SU-DHL-6 (cell line): ENCODE measurements around the gene BAK1.

Experiments used
- H2AFZ ChIP-seq: fragments of 200-600 bp; sonication (generic); 2 replicates; pipeline ENCODE4 v1.6.1; 2014; ENCODE audit warnings: low read depth, mild to moderate bottlenecking, moderate library complexity, mixed read lengths, antibody characterized with exemption, low read length; ENCODE audit not compliant: severe bottlenecking
- H3F3A ChIP-seq: fragments of 200-600 bp; shearing (Covaris generic); 2 replicates; pipeline ENCODE4 v1.6.0; 2016; ENCODE audit warnings: antibody characterized with exemption, mild to moderate bottlenecking; ENCODE audit not compliant: insufficient read depth
- H3K27ac ChIP-seq: fragments of 200-600 bp; sonication (generic); 2 replicates; pipeline ENCODE4 v1.5.1; 2016; ENCODE audit warnings: low read depth, mild to moderate bottlenecking, low read length, moderate library complexity, mixed read lengths
- H3K27me3 ChIP-seq: fragments of 200-600 bp; sonication (generic), shearing (Covaris generic); 2 replicates; pipeline ENCODE4 v1.6.0; 2014; ENCODE audit warnings: mild to moderate bottlenecking, low read length
- H3K36me3 ChIP-seq: fragments of 200-600 bp; sonication (generic); 2 replicates; pipeline ENCODE4 v1.6.1; 2014; ENCODE audit warnings: mild to moderate bottlenecking, low read length, mixed read lengths
- H3K4me2 ChIP-seq: fragments of 300-600, 200-600 bp; shearing (Covaris generic), sonication (generic); 2 replicates; pipeline ENCODE4 v1.6.0; 2014; ENCODE audit warnings: low read length, low read depth, mild to moderate bottlenecking; ENCODE audit not compliant: poor library complexity, severe bottlenecking
- H3K4me3 ChIP-seq: fragments of 200-600 bp; sonication (generic); 2 replicates; pipeline ENCODE4 v1.5.1; 2014; ENCODE audit warnings: antibody characterized with exemption, low read length, mild to moderate bottlenecking, mixed read lengths; ENCODE audit not compliant: insufficient read depth, poor library complexity, severe bottlenecking
- H3K79me2 ChIP-seq: fragments of 200-600 bp; sonication (generic); 2 replicates; pipeline ENCODE4 v1.6.1; 2014; ENCODE audit warnings: mild to moderate bottlenecking, low read length, moderate library complexity; ENCODE audit not compliant: insufficient read depth
- H3K9ac ChIP-seq: fragments of 200-600 bp; sonication (generic); 2 replicates; pipeline ENCODE4 v1.7.0; 2014; ENCODE audit warnings: mild to moderate bottlenecking, low read length
- H3K9me2 ChIP-seq: fragments of 200-600 bp; sonication (generic); replicated peaks from 2 replicates; pipeline ENCODE4 v1.6.1; 2014; ENCODE audit warnings: low read length; ENCODE audit not compliant: insufficient read depth
- H3K9me3 ChIP-seq: fragments of 200-600 bp; sonication (generic); 2 replicates; pipeline ENCODE4 v1.6.1; 2014; ENCODE audit warnings: low read length, mixed read lengths; ENCODE audit not compliant: insufficient read depth
- H4K20me1 ChIP-seq: fragments of 200-600 bp; sonication (generic); 2 replicates; pipeline ENCODE4 v1.6.1; 2014; ENCODE audit warnings: low read depth, mild to moderate bottlenecking, antibody characterized with exemption, low read length, moderate library complexity, mixed read lengths
- EZH2phosphoT487 ChIP-seq: fragments of 200-600 bp; sonication (generic), shearing (Covaris generic); conservative IDR thresholded peaks from 2 replicates; pipeline ENCODE4 v1.6.1; 2018; ENCODE audit warnings: mild to moderate bottlenecking, antibody characterized with exemption, low read length, moderate library complexity, mixed read lengths
- TF ChIP-seq, protein P1 (sequence below): fragments of 200-600 bp; sonication (generic); IDR thresholded peaks from one replicate; pipeline ENCODE4 v1.5.1; 2017; ENCODE audit warnings: antibody characterized with exemption, mild to moderate bottlenecking, low read length, moderate library complexity; ENCODE audit not compliant: insufficient read depth, poor library complexity, severe bottlenecking

Gene BAK1

DNA sequence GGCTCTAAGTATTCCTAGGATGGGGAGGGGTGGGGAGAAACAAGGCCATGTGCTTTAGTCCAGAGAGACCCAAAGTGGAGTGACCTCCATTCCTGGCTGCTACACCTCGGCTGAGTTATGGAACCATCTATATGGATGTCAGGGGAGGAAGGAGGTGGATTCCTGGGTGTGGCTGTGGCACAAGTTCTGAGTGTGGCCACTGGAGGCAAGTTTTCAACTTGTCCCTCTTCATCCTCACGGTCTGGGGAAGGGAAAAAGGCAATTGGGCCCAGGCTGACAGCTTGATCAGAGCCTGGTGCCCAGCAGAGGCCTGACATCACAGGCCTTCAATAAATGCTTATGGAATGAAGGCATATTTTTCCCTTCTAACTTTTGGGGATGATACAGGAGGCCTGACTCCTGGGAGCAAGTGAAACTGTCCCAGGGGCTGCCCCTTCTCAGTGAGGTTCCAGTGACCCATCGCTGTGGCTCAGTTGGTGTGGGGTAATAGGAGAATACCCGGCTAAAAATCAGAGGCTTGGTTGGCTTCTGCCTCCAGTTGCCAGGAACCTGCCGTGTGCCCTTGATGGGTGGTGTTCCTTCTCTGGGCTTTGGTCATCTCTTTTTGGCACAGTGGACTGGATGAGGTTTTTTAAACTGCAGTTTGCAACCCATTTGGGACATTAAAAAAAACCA lies 39.2 kb upstream of the BAK1 start:
- no peak overlapping the region for H3K4me3 ChIP-seq
- H2AFZ ChIP-seq = no peak overlapping the region
- H3K79me2 ChIP-seq = peaks cover 30% of the 10 kb centered on the region
- no peaks in the 10 kb centered on the region for H3K36me3 ChIP-seq
- no peak overlapping the region for H3K4me2 ChIP-seq
- no peaks in the 10 kb centered on the region for H3K27me3 ChIP-seq
- no peak overlapping the region for H3K27ac ChIP-seq
- no peaks in the 10 kb centered on the region for H3K9me3 ChIP-seq
- H3K9ac ChIP-seq = no peak overlapping the region
- H3F3A ChIP-seq = peaks cover 7% of the 10 kb centered on the region; the same call in 1 of the 2 replicates
- H4K20me1 ChIP-seq = peaks cover 10% of the 10 kb centered on the region; the same call in 1 of the 2 replicates
- TF ChIP-seq EZH2phosphoT487 = no peak
- TF ChIP-seq, protein P1, sequence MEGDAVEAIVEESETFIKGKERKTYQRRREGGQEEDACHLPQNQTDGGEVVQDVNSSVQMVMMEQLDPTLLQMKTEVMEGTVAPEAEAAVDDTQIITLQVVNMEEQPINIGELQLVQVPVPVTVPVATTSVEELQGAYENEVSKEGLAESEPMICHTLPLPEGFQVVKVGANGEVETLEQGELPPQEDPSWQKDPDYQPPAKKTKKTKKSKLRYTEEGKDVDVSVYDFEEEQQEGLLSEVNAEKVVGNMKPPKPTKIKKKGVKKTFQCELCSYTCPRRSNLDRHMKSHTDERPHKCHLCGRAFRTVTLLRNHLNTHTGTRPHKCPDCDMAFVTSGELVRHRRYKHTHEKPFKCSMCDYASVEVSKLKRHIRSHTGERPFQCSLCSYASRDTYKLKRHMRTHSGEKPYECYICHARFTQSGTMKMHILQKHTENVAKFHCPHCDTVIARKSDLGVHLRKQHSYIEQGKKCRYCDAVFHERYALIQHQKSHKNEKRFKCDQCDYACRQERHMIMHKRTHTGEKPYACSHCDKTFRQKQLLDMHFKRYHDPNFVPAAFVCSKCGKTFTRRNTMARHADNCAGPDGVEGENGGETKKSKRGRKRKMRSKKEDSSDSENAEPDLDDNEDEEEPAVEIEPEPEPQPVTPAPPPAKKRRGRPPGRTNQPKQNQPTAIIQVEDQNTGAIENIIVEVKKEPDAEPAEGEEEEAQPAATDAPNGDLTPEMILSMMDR = no peak
- no peaks in the 10 kb centered on the region for H3K9me2 ChIP-seq

DNA sequence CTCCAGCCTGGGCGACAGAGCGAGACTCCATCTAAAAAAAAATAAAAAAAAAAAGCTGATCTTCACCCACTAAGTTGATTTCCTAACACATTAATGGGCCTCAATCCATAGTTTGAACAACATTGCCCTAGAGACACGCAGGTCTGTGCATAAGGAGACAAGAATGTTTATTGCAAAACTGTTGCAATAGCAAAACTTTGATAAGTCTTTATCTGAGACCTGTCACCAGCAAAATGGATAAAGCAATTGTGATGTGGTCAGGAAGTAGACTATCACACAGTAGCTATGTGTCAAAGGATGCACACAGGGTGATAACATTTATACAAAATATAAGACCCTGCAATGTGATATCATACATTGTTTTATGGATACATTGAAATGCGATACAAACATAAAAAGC lies 36.8 kb upstream of the BAK1 start:
- H3K36me3 ChIP-seq = no peaks in the 10 kb centered on the region
- no peak overlapping the region for H3K4me3 ChIP-seq
- peaks cover 7% of the 10 kb centered on the region; the same call in 1 of the 2 replicates for H3F3A ChIP-seq
- H3K9me3 ChIP-seq = no peaks in the 10 kb centered on the region
- H3K9ac ChIP-seq = no peak overlapping the region
- peaks cover 6% of the 10 kb centered on the region; the same call in 1 of the 2 replicates for H3K79me2 ChIP-seq
- no peak overlapping the region for H3K4me2 ChIP-seq
- no peaks in the 10 kb centered on the region for H3K27me3 ChIP-seq
- H3K27ac ChIP-seq = no peak overlapping the region
- H3K9me2 ChIP-seq = no peaks in the 10 kb centered on the region
- no peak for TF ChIP-seq EZH2phosphoT487
- TF ChIP-seq, protein P1 = no peak
- no peak overlapping the region for H2AFZ ChIP-seq
- no peaks in the 10 kb centered on the region for H4K20me1 ChIP-seq

DNA sequence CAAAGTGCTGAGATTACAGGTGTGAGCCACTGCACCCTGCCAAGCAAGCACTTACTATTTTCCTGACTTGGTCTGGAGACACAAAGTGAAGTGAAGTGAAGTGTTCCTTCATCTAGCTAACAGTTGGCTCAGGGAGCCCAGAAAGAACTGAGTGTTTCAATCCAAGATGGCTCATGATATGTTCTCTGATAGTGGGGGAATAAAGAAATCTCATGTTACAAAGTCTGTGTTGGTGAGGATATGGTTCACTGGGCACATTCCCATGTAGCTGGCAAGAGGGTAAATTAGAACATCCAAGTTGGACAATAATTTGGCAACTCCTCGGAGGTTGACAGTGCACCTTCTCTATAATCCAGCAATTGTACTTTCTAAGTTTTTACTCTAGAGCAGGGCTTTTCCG lies 36.0 kb upstream of the BAK1 start:
- Histone ChIP-seq H3K36me3 (no peaks in the 10 kb centered on the region), H3K27ac (no peak overlapping the region), H3K9me3 (no peaks in the 10 kb centered on the region), H3K4me3 (no peak overlapping the region), H3K4me2 (no peak overlapping the region), H3F3A (peaks cover 7% of the 10 kb centered on the region; the same call in 1 of the 2 replicates), H4K20me1 (no peaks in the 10 kb centered on the region), H2AFZ (no peak overlapping the region), H3K9me2 (no peaks in the 10 kb centered on the region), H3K79me2 (no peaks in the 10 kb centered on the region), H3K27me3 (no peaks in the 10 kb centered on the region), H3K9ac (no peak overlapping the region)
- no peak for TF ChIP-seq EZH2phosphoT487
- TF ChIP-seq, protein P1 = no peak
